Esophagus mucosa (tissue), 1 donor: ENCODE measurements around the gene MYLK2. TPM values are rescaled to one million over a fixed set of nuclear protein-coding genes. Genes with fewer than 3 reads are reported as not detected.

Experiments
- ATAC-seq: fragments of 200-7000 bp; cut with Tn5 transposase; one replicate; pipeline ENCODE4 v1.9.1; 2020
- total RNA-seq: library from RNA; stranded (reverse); gene quantifications from one replicate; pipeline ENCODE4 v1.2.4, GENCODE V29; 2023
- donor health status: DM: yes; HTN: yes; CAD: no.

MYLK2 gene
- total RNA-seq, 1 donor from 2014 or later = 0.12 TPM

- no peak for ATAC-seq
Measured at GRCh38 chr20:31857861-31858759, 39.0 kb downstream of the MYLK2 start.

DNA sequence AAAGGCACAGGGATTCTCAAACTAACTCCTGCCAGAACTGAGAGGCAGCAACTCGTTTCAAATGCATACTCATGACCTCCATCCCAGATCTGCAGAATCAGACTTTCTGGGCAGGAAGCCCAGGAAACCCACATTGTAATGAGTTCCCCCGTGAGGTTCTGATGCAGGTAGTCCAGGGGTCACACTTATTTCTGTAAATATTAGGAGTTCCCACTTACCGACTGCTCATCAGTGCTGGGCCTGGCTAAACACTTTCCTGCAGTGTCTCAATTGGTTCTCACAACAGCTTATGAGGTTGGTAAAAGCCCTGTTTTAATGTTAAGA is 39.6 kb downstream of the MYLK2 start:
- ATAC-seq = no peak

DNA sequence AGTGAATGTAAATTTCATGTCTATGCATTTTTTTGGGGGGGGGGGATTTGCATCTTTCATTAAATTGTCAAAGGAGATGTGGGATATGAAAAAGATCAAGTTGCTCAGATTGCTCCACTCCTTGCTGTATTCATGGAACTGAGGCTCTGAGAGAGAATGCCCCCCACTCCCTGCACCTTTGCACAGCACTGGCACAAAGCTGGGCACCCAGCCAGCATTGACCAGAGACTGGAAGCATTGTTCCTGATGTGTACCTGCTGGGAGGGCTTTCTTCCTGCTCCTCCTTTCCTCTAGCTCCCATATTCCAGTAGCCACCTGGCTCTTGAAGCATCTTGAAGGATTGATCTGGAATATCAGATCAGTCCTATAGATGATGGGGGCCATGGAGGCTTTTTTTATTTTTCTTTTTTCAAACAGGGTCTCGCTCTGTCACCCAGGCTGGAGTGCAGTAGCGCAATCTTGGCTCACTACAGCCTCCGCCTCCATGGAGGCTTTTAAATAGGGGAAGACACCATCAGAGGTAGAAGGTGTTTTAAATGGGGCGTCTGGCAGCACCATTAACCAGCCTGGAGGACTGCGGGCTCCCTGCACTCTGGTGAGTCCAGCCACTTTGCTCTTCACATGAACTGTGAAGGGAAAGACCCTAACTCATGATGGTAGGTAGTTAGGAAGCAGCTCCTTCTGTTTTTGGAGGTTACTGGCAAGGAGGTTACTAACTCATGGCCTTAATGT is 40.3 kb downstream of the MYLK2 start:
- no peak for ATAC-seq

- ATAC-seq = no peak
Measured at GRCh38 chr20:31859998-31860380, 40.8 kb downstream of the MYLK2 start.

GRCh38 chr20:31860390-31861134 is 41.4 kb downstream of the MYLK2 start:
- peak; percentile 72 for ATAC-seq

DNA sequence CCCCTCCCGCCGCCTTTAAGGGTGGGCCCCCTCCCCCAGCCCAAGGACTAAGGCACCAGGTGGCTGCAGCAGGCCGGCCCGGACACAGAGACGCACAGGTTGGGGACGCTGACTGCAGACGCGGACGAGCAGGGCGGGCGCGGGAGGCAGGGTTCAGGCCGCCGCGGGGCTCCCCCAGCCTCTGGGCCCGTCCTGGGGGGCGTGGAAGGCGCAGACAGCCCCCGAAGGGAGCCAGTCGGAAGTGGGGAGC is 41.9 kb downstream of the MYLK2 start:
- peak; percentile 35 for ATAC-seq

- ATAC-seq = peak; percentile 68
Measured at GRCh38 chr20:31861385-31862156, 42.4 kb downstream of the MYLK2 start.

GRCh38 chr20:31862157-31862470 is 43.0 kb downstream of the MYLK2 start:
- ATAC-seq = no peak

GRCh38 chr20:31862506-31862905 is 43.4 kb downstream of the MYLK2 start:
- ATAC-seq = no peak

DNA sequence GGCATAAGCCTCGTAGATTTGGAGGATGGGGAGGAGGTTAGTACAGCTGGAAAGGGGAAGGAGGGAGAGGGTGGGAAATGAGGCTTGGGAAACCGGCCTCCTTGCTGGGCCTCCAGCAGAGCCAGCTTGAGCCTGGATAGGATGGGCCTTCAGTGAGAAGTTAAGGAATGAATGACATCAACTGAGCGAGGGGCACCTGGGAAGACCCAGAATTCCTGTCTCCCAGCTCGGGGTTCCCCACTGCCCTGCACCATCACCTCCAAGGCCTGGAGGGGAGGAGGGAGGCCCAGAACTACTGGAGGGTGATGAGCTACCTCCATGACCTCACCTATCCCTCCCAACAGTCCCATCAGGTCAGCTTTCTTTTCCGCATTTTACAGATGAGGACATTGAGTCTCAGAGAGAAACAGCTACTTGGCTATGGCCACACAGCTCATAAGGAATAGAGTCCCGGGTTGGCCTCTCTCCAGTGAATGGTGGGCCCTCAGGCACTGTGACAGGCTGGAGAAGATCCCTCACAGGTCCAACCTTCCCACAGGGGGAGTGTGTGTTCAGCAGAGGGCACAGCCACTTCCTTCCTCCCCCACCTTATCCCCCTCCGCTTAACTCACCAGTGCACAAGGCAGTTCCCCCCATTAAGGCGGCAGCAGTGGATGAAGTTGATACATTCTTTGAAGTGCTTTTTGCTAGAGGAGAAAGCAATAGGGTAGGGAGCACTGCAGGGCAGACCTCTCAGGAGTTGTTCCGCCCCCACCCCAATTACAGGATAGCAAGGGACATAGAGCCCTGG is 44.3 kb downstream of the MYLK2 start:
- no peak for ATAC-seq

- no peak for ATAC-seq
Measured at GRCh38 chr20:31864521-31865400, 45.6 kb downstream of the MYLK2 start.

DNA sequence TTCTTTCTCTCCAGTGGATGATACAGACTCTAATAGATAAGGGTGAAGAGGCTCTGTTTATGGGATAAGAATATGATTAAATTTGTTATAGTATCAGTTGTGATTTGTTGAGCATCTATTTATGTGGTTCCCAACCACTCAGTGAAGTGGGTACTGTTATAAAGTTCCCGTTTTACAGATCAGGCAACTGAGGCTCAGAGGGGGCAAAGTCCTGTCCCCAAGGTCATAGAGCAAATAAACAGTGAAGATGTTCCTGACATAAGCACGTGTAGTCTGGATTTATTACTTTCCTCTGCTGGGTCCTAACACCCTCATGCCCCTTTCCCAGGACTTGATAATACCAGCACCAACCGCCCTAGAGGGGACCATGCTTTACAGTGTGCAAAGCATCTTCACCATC is 47.1 kb downstream of the MYLK2 start:
- ATAC-seq = no peak

DNA sequence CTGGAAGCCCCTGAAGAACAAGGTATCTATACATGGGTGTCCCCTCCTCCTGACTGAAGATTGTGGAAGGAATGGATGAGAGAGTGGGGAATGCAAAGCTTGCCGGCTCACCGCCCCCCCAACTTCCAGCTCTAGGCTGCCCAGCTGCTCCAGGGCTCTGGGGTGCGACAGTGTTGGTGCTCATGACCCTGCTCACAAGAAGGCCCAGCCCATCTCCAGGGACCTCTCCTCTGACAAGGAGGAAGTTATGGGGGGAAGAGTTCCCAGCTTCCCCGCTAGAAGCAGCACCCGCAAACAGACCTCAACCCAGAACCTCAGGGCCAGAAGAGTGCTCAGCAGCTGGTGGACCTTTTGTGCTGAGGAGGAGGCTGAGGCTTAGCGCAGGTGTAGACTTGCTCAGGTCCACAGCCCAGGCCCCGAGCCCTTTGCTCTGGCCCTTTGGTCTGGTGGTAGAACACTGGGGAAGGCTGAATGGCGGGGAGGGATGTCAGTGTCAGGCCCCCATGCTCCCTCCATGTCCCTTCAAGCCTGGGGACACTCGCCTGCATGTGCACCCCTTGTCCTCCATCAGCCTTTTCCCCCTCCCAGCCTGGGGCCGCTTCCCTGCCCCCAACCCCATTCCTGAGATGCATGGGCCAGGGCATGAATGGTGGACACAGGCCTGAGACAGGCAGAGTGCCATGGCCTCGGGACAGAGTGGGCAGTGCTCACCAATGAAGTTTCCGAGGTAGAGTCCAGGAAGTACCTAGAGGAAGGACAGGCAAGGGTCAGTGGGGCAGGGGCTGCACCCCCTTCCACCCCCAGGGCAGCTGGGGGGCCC is 49.9 kb downstream of the MYLK2 start:
- no peak for ATAC-seq

DNA sequence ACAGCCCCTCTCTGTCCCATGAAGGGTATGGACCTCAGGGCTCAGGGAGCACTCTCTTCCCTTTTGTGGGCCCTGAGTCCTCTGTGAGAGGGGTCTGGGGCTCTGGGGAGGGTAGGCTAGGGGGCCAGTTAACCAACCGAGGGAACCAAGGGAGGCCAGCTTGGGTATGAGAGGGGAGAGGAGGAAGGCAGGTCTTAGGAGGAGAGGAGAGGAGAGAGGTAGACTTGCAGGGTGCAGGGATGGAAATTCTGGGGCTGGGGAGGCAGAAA is 50.5 kb downstream of the MYLK2 start:
- no peak for ATAC-seq

DNA sequence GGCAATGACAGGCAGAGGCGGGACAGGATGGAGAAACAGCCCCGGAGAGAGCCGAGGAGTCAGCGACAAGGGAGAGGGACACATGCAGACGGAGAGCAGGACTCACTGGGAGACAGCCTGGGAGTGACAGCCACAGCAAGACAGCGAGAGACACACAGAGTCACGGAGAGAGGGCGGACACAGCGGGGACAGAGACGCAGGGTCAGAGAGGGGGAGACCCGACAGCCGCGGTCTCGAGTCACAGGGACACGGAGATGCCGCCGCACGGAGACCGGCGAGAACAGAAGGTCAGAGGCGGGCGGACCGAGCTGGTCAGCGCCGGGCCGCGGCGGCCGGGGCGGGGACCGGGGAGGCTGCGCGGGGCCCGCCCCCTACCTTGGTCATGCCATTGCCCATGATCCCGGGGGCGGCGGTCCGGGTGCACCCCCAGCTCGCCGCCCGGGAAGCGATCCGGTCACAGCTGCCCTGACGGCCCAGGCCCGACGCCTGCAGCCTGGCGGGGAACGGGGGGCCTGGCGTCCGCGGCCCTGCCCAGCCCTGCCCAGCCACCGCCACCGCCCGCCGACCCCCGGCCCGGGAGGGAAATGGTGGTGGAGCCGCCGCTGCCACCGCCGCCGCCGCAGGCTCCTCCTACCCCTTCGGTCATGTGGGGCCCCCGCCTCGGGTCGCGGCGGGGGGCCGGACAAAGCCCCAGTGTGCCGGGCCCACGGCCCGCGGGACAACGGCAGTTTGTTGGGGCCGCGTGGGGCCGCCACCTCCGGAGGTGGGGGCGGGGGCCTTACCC is 51.0 kb downstream of the MYLK2 start, which contains the start of the genes DUSP15 and TTLL9:
DUSP15 (minus strand) TSS at position 586 of the 784 bp plus-strand sequence; CDS start at position 396, 190 bp downstream.
TTLL9 (plus strand) TSS at position 693 of the 784 bp plus-strand sequence. CDS start 493 bp downstream, outside the sequence.
- ATAC-seq = peak; percentile 46

- no peak for ATAC-seq
Measured at GRCh38 chr20:31870726-31871617, 51.8 kb downstream of the MYLK2 start.

GRCh38 chr20:31871618-31871954 is 52.4 kb downstream of the MYLK2 start:
- ATAC-seq = no peak

DNA sequence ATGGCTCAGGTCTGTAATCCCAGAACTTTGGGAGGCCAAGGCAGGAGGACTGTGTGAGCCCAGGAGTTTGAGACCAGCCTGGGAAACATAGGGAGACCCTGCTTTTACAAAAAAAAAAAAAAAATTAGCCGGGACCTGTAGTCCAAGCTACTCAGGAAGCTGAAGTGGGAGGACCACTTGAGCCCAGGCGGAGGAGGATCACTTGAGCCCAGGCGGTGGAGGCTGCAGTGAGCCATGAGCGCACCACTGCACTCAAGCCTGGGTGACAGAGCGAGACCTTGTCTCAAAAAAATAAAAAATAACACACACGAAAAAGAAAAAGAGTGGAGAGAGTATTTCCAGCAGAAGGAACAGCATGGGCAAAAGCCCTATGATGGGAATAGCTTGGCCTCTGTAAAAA is 53.2 kb downstream of the MYLK2 start:
- ATAC-seq = no peak
